Upper lobe of left lung (tissue), 6 donors: ENCODE measurements around the gene LRRC3C. TPM values are rescaled to one million over a fixed set of nuclear protein-coding genes. Genes with fewer than 3 reads are reported as not detected.

Experiments
- ATAC-seq, 2 donors: fragments of 200-7000 bp; cut with Tn5 transposase; one replicate each; pipeline ENCODE4 v1.9.1; 2022; ENCODE audit warnings: mild to moderate bottlenecking in 2 of 2, moderate library complexity in 2 of 2; ENCODE audit not compliant: low FRiP score in 2 of 2
- DNase-seq, 2 donors: peaks; one replicate each; pipeline ENCODE4 v3.0.0-alpha.2; 2019 to 2020
- H3K27ac ChIP-seq, 4 donors: fragments of 200-600 bp; sonication (generic); one replicate each; pipeline ENCODE4 v1.5.1; 2016 to 2019
- H3K27me3 ChIP-seq, 4 donors: fragments of 200-600 bp; sonication (generic); one replicate each; pipeline ENCODE4 v1.5.1; 2017 to 2019
- H3K36me3 ChIP-seq, 4 donors: fragments of 200-600 bp; sonication (generic); one replicate each; pipeline ENCODE4 v1.5.1; 2016 to 2019
- H3K4me1 ChIP-seq, 4 donors: fragments of 200-600 bp; sonication (generic); one replicate each; pipeline ENCODE4 v1.5.1; 2018 to 2019
- H3K4me3 ChIP-seq, 4 donors: fragments of 200-600 bp; sonication (generic); one replicate each; pipeline ENCODE4 v1.5.1; 2017 to 2019; ENCODE audit warnings: mild to moderate bottlenecking in 2 of 4, moderate library complexity in 1 of 4
- H3K9me3 ChIP-seq, 4 donors: fragments of 200-600 bp; sonication (generic); one replicate each; pipeline ENCODE4 v1.5.1; 2018 to 2019
- EP300 ChIP-seq, 4 donors: sonication (generic); formaldehyde crosslinking; IDR thresholded peaks; one replicate each; pipeline ENCODE4 v1.5.1; 2017; ENCODE audit warnings: antibody characterized with exemption in 4 of 4, control low read depth in 2 of 4
- POLR2A ChIP-seq, 4 donors: fragments of 450-650 bp; IDR thresholded peaks; one replicate each; pipeline ENCODE4 v1.5.1; 2016 to 2017; ENCODE audit warnings: antibody characterized with exemption in 4 of 4, mild to moderate bottlenecking in 2 of 4
- POLR2AphosphoS5 ChIP-seq, 2 donors: sonication (generic); formaldehyde crosslinking; IDR thresholded peaks; one replicate each; pipeline ENCODE4 v1.5.1; 2017; ENCODE audit warnings: antibody characterized with exemption in 2 of 2
- WGBS, 2 donors: methylation state at CpG; one replicate each; pipeline ENCODE4 v1.1.5; 2017 to 2018; 5-methylcytosine and 5-hydroxymethylcytosine counted together
- total RNA-seq, 6 donors: library from RNA; depleted of rRNA in 4 of 6; stranded (reverse); fragments of >200 nt in 4 of 6; gene quantifications; one replicate each; pipeline versions ENCODE4 v1.1.0 to v1.2.1, GENCODE V29; 2016 to 2021
- TF ChIP-seq, protein P1 (sequence below), 6 experiments: fragments of 450-650 bp in 4 of 6; fragments of 200-600 bp in 2 of 6; sonication (generic) in 2 of 6; IDR thresholded peaks; one replicate each; pipeline ENCODE4 v1.5.1; 2016 to 2019; ENCODE audit warnings: antibody characterized with exemption in 6 of 6
- donor health status: DM: no; HTN: no; CAD: no; lungs with moderate emphysema.
- donor health status: DM: no; HTN: yes; CAD: no; lungs with severe emphysema.

Gene LRRC3C
- total RNA-seq, 6 donors from 2014 or later, result not detected

DNA sequence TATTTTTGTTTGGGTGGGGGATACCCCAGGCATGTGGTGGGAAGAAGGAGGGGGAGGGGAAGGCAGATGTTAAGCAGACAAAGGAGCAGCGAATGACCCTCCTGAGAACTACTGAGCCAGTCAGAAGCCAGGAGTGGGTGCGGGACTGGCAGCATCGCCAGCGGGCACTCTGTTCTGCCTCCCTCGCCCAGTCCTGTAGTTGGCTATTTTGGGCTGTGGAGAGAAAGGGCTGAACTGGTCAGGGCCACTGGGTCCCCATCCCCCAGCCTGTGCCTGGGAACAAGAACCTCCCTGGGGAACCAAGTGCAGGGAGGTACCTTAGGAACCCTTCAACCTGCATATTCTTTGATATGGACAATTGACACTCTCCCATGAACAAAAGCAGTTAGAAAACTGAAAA lies 6.4 kb downstream of the LRRC3C start:
- ATAC-seq (no peak), DNase-seq (peak in 1 of 2 donors; percentile 57)
- TF ChIP-seq POLR2A (IDR thresholded peaks at IDR 0.05), result no peak
- TF ChIP-seq EP300 (IDR thresholded peaks at IDR 0.05), result no peak
- no peak for TF ChIP-seq POLR2AphosphoS5 (IDR thresholded peaks at IDR 0.05)
- TF ChIP-seq, protein P1, sequence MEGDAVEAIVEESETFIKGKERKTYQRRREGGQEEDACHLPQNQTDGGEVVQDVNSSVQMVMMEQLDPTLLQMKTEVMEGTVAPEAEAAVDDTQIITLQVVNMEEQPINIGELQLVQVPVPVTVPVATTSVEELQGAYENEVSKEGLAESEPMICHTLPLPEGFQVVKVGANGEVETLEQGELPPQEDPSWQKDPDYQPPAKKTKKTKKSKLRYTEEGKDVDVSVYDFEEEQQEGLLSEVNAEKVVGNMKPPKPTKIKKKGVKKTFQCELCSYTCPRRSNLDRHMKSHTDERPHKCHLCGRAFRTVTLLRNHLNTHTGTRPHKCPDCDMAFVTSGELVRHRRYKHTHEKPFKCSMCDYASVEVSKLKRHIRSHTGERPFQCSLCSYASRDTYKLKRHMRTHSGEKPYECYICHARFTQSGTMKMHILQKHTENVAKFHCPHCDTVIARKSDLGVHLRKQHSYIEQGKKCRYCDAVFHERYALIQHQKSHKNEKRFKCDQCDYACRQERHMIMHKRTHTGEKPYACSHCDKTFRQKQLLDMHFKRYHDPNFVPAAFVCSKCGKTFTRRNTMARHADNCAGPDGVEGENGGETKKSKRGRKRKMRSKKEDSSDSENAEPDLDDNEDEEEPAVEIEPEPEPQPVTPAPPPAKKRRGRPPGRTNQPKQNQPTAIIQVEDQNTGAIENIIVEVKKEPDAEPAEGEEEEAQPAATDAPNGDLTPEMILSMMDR (IDR thresholded peaks at IDR 0.05), result no peak
- Histone ChIP-seq H3K9me3 (no peaks in the 10 kb centered on the region), H3K27ac (no peak overlapping the region), H3K4me3 (no peak overlapping the region), H3K4me1 (peaks cover 7 to 11% (median 11%) of the 10 kb centered on the region in 4 donors), H3K27me3 (no peaks in the 10 kb centered on the region), H3K36me3 (no peaks in the 10 kb centered on the region)
- WGBS, 2 donors, result 83 to 88% methylated on average over 5 of the region's 5 CpGs

DNA sequence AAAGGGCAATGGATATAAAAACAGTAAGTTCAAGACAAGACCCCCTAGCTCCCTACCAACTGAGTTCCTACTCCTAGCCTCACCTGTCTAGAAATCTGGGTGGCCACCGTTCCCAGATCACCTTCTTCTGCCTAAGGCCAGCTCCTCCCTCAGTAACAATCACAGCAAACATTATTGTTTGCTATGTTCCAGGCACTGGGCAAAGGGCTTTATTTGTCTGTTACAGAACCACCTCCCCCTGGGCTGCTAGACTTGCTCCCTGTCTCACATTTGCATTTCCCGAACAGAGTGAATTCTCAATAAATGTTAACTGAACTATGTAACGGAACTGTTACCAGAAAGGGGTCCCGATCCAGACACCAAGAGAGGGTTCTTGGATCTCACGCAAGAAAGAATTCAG lies 6.8 kb downstream of the LRRC3C start:
- DNase-seq (no peak), ATAC-seq (no peak)
- WGBS, 2 donors, result 80 to 82% methylated on average over 5 of the region's 5 CpGs
- no peaks in the 10 kb centered on the region for H3K27me3 ChIP-seq
- H3K4me1 ChIP-seq, result peaks cover 4 to 7% (median 7%) of the 10 kb centered on the region in 4 donors
- H3K36me3 ChIP-seq, result no peaks in the 10 kb centered on the region
- no peak overlapping the region for H3K27ac ChIP-seq
- TF ChIP-seq POLR2AphosphoS5 (IDR thresholded peaks at IDR 0.05) (no peak), POLR2A (IDR thresholded peaks at IDR 0.05) (no peak), EP300 (IDR thresholded peaks at IDR 0.05) (no peak)
- TF ChIP-seq, protein P1 (IDR thresholded peaks at IDR 0.05), result no peak
- H3K9me3 ChIP-seq, result no peaks in the 10 kb centered on the region
- no peak overlapping the region for H3K4me3 ChIP-seq

DNA sequence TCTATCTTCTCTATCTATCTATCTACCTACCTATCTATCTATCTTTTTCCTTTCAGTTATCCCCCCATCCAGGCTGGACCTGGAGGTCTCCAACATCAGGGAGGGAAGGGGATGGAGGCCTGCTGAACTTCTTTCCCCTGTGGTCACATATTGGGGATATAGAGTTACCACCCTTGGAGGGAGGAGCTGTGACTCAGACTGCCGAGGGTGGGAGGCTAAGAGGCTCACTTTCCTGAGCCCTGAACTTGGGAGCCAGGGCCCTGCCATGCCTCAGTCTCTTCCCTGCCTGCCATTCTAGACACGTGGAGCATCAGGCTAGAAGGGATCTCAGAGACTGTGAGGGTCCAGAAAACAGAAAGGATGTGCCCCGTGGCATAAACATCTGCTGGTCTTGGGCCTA lies 8.4 kb downstream of the LRRC3C start:
- Histone ChIP-seq H3K4me3 (no peak overlapping the region), H3K9me3 (no peaks in the 10 kb centered on the region), H3K27me3 (no peaks in the 10 kb centered on the region), H3K4me1 (peaks cover 0 to 6% (median 2%) of the 10 kb centered on the region in 4 donors), H3K36me3 (no peaks in the 10 kb centered on the region), H3K27ac (no peak overlapping the region)
- 76 to 93% methylated on average over 2 to 3 of the region's 3 CpGs for WGBS, 2 donors
- DNase-seq, result no peak
- no peak for TF ChIP-seq POLR2AphosphoS5 (IDR thresholded peaks at IDR 0.05)
- TF ChIP-seq, protein P1 (IDR thresholded peaks at IDR 0.05), result no peak
- no peak for ATAC-seq

DNA sequence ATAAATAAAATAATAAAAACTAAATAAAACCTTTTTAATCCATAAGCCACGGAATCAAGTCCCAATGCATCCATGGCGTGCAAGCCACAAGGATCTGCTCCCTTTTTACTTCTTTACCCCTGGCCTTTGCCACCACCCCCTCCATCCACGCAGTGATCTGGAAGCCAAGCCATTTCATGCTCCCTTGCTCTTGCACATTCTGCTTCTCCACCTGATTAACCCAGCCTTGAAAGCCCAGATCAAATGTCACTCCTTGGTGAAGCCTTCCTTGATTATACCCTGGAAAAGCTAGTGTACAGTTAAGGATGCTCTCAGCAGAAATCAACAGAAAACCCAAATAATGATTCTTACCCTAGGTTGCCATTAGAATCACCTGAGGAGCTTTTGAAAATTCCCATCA lies 9.9 kb downstream of the LRRC3C start:
- DNase-seq (no peak), ATAC-seq (no peak)
- Histone ChIP-seq H3K36me3 (no peaks in the 10 kb centered on the region), H3K27me3 (no peaks in the 10 kb centered on the region), H3K27ac (no peak overlapping the region), H3K4me1 (peaks cover 0 to 6% (median 2%) of the 10 kb centered on the region in 4 donors), H3K4me3 (no peak overlapping the region), H3K9me3 (no peaks in the 10 kb centered on the region)
- no peak for TF ChIP-seq EP300 (IDR thresholded peaks at IDR 0.05)
- TF ChIP-seq, protein P1 (IDR thresholded peaks at IDR 0.05), result no peak
- TF ChIP-seq POLR2AphosphoS5 (IDR thresholded peaks at IDR 0.05), result no peak
- TF ChIP-seq POLR2A (IDR thresholded peaks at IDR 0.05), result no peak
- 96% methylated on average over 3 of the region's 3 CpGs for WGBS, 2 donors

DNA sequence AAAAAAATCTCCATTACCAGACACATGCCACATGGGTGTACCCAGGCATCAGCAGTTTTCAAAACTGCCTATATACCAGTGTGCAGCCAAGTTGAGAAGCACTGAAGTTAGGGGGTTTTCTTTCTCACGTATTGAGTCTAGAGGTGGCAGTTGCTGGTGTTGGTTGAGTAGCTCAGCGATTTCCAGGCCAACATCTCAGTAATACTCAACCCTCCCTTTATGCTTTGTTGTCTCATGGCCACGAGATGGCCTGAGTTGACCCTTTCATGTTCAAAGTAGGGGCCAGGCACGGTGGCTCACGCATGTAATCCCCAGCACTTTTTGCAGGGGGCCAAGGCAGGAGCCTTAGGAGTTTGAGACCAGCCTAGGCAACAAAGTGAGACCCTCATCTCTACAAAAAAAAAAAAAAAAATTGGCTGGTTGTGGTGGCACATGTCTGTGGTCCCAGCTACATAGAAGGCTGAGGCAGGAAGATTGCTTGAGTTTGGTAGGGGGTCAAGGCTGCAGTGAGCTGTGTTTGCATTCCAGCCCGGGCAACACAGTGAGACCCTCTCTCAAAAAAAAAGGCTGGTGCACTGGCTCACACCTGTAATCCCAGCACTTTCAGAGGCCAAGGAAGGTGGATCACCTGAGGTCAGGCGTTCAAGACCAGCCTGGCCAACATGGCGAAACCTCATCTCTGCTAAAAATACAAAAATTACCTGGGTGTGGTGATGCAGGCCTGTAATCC lies 10.8 kb downstream of the LRRC3C start:
- no peak for DNase-seq
- Histone ChIP-seq H3K9me3 (no peaks in the 10 kb centered on the region), H3K27me3 (no peaks in the 10 kb centered on the region), H3K4me1 (peaks cover 0 to 6% (median 2%) of the 10 kb centered on the region in 4 donors), H3K36me3 (no peaks in the 10 kb centered on the region), H3K27ac (no peak overlapping the region), H3K4me3 (no peak overlapping the region)
- TF ChIP-seq POLR2A (IDR thresholded peaks at IDR 0.05) (no peak), POLR2AphosphoS5 (IDR thresholded peaks at IDR 0.05) (no peak), EP300 (IDR thresholded peaks at IDR 0.05) (no peak)
- TF ChIP-seq, protein P1 (IDR thresholded peaks at IDR 0.05), result no peak
- WGBS, 2 donors, result 71 to 77% methylated on average over 8 of the region's 8 CpGs
- ATAC-seq, result no peak
